ENCODE data around the gene HS3ST3B1. TPM values are rescaled to one million over a fixed set of nuclear protein-coding genes. Genes with fewer than 3 reads are reported as not detected.

Gene HS3ST3B1
- total RNA-seq, 1 experiment from 2014 or later, result 2.4 TPM

- ATAC-seq (no peak), DNase-seq (ENCODE audit: low read depth, low spot score) (no peak)
- Histone ChIP-seq H2AFZ (ENCODE audit: low read depth, low read length, poor library complexity, severe bottlenecking) (no peak overlapping the region), H3K4me1 (ENCODE audit: control insufficient read depth in 1 of 2, insufficient read depth in 2 of 2, low read length in 2 of 2) (no peaks in the 10 kb centered on the region), H3K27ac (ENCODE audit: low read depth, low read length) (no peak overlapping the region), H4K20me1 (ENCODE audit: insufficient read depth) (no peaks in the 10 kb centered on the region), H3K27me3 (ENCODE audit: insufficient read depth, low read length) (peaks cover 10% of the 10 kb centered on the region; the same call in 1 of the 2 replicates), H3K9ac (ENCODE audit: low read length) (no peak overlapping the region), H3K4me3 (replicated peaks in 1 of 2; ENCODE audit: low read depth in 1 of 2, low read length in 2 of 2) (no peak overlapping the region), H3K36me3 (ENCODE audit: control insufficient read depth in 1 of 2, insufficient read depth in 2 of 2, low read length in 2 of 2) (no peaks in the 10 kb centered on the region), H3K79me2 (ENCODE audit: insufficient read depth, low read length) (no peaks in the 10 kb centered on the region), H3K9me3 (ENCODE audit: control insufficient read depth in 1 of 2, insufficient read depth in 1 of 2, low read depth in 1 of 2, low read length in 2 of 2) (no peaks in the 10 kb centered on the region), H3K4me2 (ENCODE audit: low read length) (no peak overlapping the region), H3K9me2 (ENCODE audit: insufficient read depth) (no peaks in the 10 kb centered on the region)
- no peak for TF ChIP-seq SP1 (IDR thresholded peaks at IDR 0.05; ENCODE audit: low read depth)
- TF ChIP-seq ATF3 (IDR thresholded peaks at IDR 0.05), result no peak
- TF ChIP-seq FOSL1 (IDR thresholded peaks at IDR 0.05; ENCODE audit: low read depth), result no peak
- no peak for TF ChIP-seq POLR2AphosphoS5 (IDR thresholded peaks at IDR 0.05; ENCODE audit: low read depth, low read length)
- TF ChIP-seq CEBPB (IDR thresholded peaks at IDR 0.05; ENCODE audit: low read depth), result no peak
- POLR2A ChIA-PET, result no interaction called here
- RAD21 ChIA-PET (ENCODE audit: low non-redundant PET in 1 of 2, low total read pairs in 2 of 2, uncharacterized antibody in 2 of 2, unreplicated experiment in 2 of 2), result no interaction called here
- BruUV-seq (replicated peaks), result no TSS peak
- CTCF ChIA-PET, result no interaction called here
- intact Hi-C loops (cut with micrococcal nuclease), result no loop called here
Observed at GRCh38 chr17:14294876-14295275, 6.0 kb upstream of the HS3ST3B1 start.

- CTCF ChIA-PET, result no interaction called here
- ATAC-seq, result no peak
- Histone ChIP-seq H3K4me1 (ENCODE audit: control insufficient read depth in 1 of 2, insufficient read depth in 2 of 2, low read length in 2 of 2) (peaks cover 2 to 7% of the 10 kb centered on the region in 2 experiments; a peak in 1 of 4 replicates), H3K27ac (ENCODE audit: low read depth, low read length) (no peak overlapping the region), H3K79me2 (ENCODE audit: insufficient read depth, low read length) (no peaks in the 10 kb centered on the region), H3K27me3 (ENCODE audit: insufficient read depth, low read length) (peaks cover 10% of the 10 kb centered on the region; the same call in 1 of the 2 replicates), H4K20me1 (ENCODE audit: insufficient read depth) (no peaks in the 10 kb centered on the region), H3K9ac (ENCODE audit: low read length) (no peak overlapping the region), H3K9me2 (ENCODE audit: insufficient read depth) (no peaks in the 10 kb centered on the region), H3K36me3 (ENCODE audit: control insufficient read depth in 1 of 2, insufficient read depth in 2 of 2, low read length in 2 of 2) (no peaks in the 10 kb centered on the region), H3K9me3 (ENCODE audit: control insufficient read depth in 1 of 2, insufficient read depth in 1 of 2, low read depth in 1 of 2, low read length in 2 of 2) (no peaks in the 10 kb centered on the region), H3K4me3 (replicated peaks in 1 of 2; ENCODE audit: low read depth in 1 of 2, low read length in 2 of 2) (no peak overlapping the region), H2AFZ (ENCODE audit: low read depth, low read length, poor library complexity, severe bottlenecking) (no peak overlapping the region), H3K4me2 (ENCODE audit: low read length) (no peak overlapping the region)
- TF ChIP-seq REST (IDR thresholded peaks at IDR 0.05; ENCODE audit: low read depth) (no peak), POLR2AphosphoS5 (IDR thresholded peaks at IDR 0.05; ENCODE audit: low read depth, low read length) (no peak), EGR1 (IDR thresholded peaks at IDR 0.05; ENCODE audit: low read depth) (no peak), EZH2phosphoT487 (IDR thresholded peaks at IDR 0.05; ENCODE audit: borderline replicate concordance) (no peak), ATF3 (IDR thresholded peaks at IDR 0.05) (no peak), YY1 (IDR thresholded peaks at IDR 0.05; ENCODE audit: extremely low read depth, insufficient replicate concordance, low read depth, low read length) (no peak), CEBPB (IDR thresholded peaks at IDR 0.05; ENCODE audit: low read depth) (no peak)
- no peak for DNase-seq (ENCODE audit: low read depth, low spot score)
- POLR2A ChIA-PET, result no interaction called here
- no TSS peak for BruUV-seq (replicated peaks)
- RAD21 ChIA-PET (ENCODE audit: low non-redundant PET in 1 of 2, low total read pairs in 2 of 2, uncharacterized antibody in 2 of 2, unreplicated experiment in 2 of 2), result no interaction called here
- intact Hi-C loops (cut with micrococcal nuclease), result no loop called here
Observed at GRCh38 chr17:14295676-14296075, 5.2 kb upstream of the HS3ST3B1 start.
